ENCODE results near the gene PPIL1. TPM values are rescaled to one million over a fixed set of nuclear protein-coding genes. Genes with fewer than 3 reads are reported as not detected.

Gene PPIL1
- total and polyA plus RNA-seq, 2 of the 8 experiments (the other 6 are each of a cell fraction or from before 2014, with no cell fraction given) = 83.7 to 86.5 TPM

DNA sequence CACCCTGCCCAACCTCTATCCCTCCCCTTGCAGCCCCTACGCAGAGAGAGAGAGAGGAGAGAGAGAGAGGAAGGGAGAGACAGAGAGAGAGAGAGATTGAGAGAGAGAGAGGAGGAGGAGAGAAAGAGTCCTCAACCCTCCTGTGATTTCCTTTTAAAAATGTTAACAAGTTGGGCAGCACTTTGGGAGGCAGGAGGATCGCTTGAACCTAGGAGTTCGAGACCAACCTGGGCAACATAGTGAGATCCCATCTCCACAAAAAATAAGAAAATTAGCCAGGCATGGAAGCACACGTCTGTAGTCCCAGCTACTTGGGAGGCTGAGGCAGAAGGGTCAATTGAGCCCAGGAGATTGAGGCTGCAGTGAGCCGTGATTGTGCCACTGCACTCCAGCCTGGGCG is 65.4 kb downstream of the PPIL1 start (continued):
- no peak for TF ChIP-seq CHD7 (IDR thresholded peaks at IDR 0.05; ENCODE audit: insufficient replicate concordance, low read length)
- TF ChIP-seq POU5F1 (IDR thresholded peaks at IDR 0.05; ENCODE audit: low read depth, low read length) = no peak
- TF ChIP-seq PHF8 (conservative IDR thresholded peaks at IDR 0.05; ENCODE audit: low read depth, low read length) = no peak
- no peak for TF ChIP-seq EGR1 (IDR thresholded peaks at IDR 0.05; ENCODE audit: borderline replicate concordance, low read depth, low read length)
- TF ChIP-seq, protein P1, sequence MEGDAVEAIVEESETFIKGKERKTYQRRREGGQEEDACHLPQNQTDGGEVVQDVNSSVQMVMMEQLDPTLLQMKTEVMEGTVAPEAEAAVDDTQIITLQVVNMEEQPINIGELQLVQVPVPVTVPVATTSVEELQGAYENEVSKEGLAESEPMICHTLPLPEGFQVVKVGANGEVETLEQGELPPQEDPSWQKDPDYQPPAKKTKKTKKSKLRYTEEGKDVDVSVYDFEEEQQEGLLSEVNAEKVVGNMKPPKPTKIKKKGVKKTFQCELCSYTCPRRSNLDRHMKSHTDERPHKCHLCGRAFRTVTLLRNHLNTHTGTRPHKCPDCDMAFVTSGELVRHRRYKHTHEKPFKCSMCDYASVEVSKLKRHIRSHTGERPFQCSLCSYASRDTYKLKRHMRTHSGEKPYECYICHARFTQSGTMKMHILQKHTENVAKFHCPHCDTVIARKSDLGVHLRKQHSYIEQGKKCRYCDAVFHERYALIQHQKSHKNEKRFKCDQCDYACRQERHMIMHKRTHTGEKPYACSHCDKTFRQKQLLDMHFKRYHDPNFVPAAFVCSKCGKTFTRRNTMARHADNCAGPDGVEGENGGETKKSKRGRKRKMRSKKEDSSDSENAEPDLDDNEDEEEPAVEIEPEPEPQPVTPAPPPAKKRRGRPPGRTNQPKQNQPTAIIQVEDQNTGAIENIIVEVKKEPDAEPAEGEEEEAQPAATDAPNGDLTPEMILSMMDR (IDR thresholded peaks at IDR 0.05; ENCODE audit: control extremely low read depth in 1 of 3, insufficient read depth in 1 of 3, low read depth in 1 of 3, low read length in 3 of 3) = no peak
- TF ChIP-seq RAD21 (IDR thresholded peaks at IDR 0.05 in 1 of 2, conservative IDR thresholded peaks at IDR 0.05 in 1 of 2; ENCODE audit: low read depth in 2 of 2, low read length in 2 of 2) = no peak
- no peak for TF ChIP-seq CBX5 (IDR thresholded peaks at IDR 0.05; ENCODE audit: low read depth, low read length)
- no peak for TF ChIP-seq MAFK (IDR thresholded peaks at IDR 0.05; ENCODE audit: low read depth, low read length)
- no peak for TF ChIP-seq JUN (IDR thresholded peaks at IDR 0.05; ENCODE audit: low read depth, low read length)
